Left kidney (tissue), 8 donors: Measurements from ENCODE around the gene ATIC. TPM values are rescaled to one million over a fixed set of nuclear protein-coding genes. Genes with fewer than 3 reads are reported as not detected.
"Not testable (repeated sequence)": the region's sequence is repeated elsewhere in the genome, so short reads cannot be mapped to it uniquely, and the experiment has no call there.

Experiments
- DNase-seq: peaks from one replicate; pipeline ENCODE4 v3.0.0-alpha.2; 2013
- long read RNA-seq, 8 donors: transcript quantifications; one replicate each; lab custom pipeline, GENCODE V29; 2026
- polyA plus RNA-seq: library from polyadenylated mRNA; unstranded; fragments of 120-200 nt; gene quantifications from one replicate; pipeline ENCODE4 v1.2.1, GENCODE V29; 2013; ENCODE audit not compliant: insufficient read length

ATIC gene
- 161 TPM for polyA plus RNA-seq
- long read RNA-seq, donor 1, transcript ATIC-201 (16 exons, 2,213 nt) = major isoform, 14 of 24 reads
- long read RNA-seq, donor 1, partial matches to known transcripts = 5 of 24 reads
- long read RNA-seq, donor 1, other reads (novel, unspliced or antisense) = 0 of 24 reads
- long read RNA-seq, donor 2, transcript ATIC-201 (16 exons, 2,213 nt) = major isoform, 16 of 18 reads
- long read RNA-seq, donor 2, partial matches to known transcripts = 0 of 18 reads
- long read RNA-seq, donor 2, other reads (novel, unspliced or antisense) = 0 of 18 reads
- long read RNA-seq, donor 3, transcript ATIC-201 (16 exons, 2,213 nt) = major isoform, 16 of 19 reads
- long read RNA-seq, donor 3, partial matches to known transcripts = 0 of 19 reads
- long read RNA-seq, donor 3, other reads (novel, unspliced or antisense) = 0 of 19 reads
- long read RNA-seq, donor 4 = 0 reads
- long read RNA-seq, donor 5, transcript ATIC-201 (16 exons, 2,213 nt) = major isoform, 30 of 39 reads
- long read RNA-seq, donor 5, transcript ATIC-205 (15 exons, 2,275 nt) = minor isoform, 6 of 39 reads
- long read RNA-seq, donor 5, partial matches to known transcripts = 0 of 39 reads
- long read RNA-seq, donor 5, other reads (novel, unspliced or antisense) = 0 of 39 reads
- long read RNA-seq, donor 6, transcript ATIC-201 (16 exons, 2,213 nt) = major isoform, 12 of 16 reads
- long read RNA-seq, donor 6, partial matches to known transcripts = 0 of 16 reads
- long read RNA-seq, donor 6, other reads (novel, unspliced or antisense) = 0 of 16 reads
- long read RNA-seq, donor 7, transcript ATIC-201 (16 exons, 2,213 nt) = major isoform, 18 of 220 reads
- long read RNA-seq, donor 7, partial matches to known transcripts = 173 of 220 reads
- long read RNA-seq, donor 7, other reads (novel, unspliced or antisense) = 23 of 220 reads
- long read RNA-seq, donor 8, transcript ATIC-201 (16 exons, 2,213 nt) = major isoform, 9 of 13 reads
- long read RNA-seq, donor 8, partial matches to known transcripts = 0 of 13 reads
- long read RNA-seq, donor 8, other reads (novel, unspliced or antisense) = 0 of 13 reads

DNA sequence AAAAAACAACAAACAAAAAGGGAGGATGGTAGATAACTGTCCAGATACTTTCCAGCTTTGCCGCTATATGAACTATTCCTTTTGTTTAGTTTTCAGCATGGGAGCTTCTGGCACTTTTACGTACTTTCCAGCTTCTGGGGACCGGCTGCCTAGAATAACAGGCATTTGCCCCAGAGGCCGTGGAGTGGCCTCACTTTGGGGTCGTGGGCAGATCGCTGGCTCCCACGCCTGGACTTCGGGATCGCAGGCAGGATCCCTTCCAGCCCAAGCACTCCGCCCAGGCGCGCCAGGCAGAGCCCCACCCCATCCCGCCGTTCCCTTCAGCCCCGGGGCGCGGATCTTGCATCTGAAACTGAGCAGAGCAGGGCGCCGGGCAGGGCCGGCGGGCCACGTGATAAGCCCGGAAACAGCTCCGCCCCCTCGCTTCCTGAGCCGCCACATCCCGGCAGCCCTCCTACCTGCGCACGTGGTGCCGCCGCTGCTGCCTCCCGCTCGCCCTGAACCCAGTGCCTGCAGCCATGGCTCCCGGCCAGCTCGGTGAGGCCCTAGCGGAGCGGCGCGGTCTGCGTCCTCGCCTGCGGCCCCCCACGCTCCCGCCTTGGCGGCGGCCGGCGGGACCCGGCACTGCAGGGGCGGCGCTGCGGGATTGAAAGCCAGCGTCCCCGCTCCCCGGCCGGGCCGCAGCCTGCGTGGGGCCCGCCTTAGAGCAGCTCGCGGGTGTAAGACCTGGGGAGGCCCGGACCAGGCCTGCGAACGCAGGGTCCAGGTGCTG lies at the start of gene ATIC:
Gene ATIC, plus strand, starts transcription at position 435 of the 772 bp plus-strand sequence. Its CDS starts 84 bp downstream, at position 519.
- DNase-seq = peak; percentile 88

DNA sequence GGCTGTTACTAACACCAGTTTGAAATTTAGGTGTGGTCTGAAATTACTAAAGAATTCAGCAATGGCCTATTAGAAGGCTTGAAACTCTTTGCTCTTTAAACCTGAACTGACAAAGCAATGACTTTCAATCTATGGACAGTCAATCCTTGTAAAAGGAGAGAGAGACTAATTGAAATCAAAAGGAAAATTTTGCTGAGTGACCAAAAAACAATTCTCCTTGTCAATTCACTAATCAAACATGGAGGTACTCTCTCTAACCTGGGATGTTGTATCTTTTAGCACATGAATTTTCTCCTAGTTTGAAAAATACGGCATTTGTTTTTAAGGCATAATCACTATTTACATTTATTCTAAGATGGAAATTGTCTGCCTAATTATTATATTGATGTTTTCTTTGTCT lies 49.6 kb upstream of the ATIC start:
- DNase-seq = no peak

DNA sequence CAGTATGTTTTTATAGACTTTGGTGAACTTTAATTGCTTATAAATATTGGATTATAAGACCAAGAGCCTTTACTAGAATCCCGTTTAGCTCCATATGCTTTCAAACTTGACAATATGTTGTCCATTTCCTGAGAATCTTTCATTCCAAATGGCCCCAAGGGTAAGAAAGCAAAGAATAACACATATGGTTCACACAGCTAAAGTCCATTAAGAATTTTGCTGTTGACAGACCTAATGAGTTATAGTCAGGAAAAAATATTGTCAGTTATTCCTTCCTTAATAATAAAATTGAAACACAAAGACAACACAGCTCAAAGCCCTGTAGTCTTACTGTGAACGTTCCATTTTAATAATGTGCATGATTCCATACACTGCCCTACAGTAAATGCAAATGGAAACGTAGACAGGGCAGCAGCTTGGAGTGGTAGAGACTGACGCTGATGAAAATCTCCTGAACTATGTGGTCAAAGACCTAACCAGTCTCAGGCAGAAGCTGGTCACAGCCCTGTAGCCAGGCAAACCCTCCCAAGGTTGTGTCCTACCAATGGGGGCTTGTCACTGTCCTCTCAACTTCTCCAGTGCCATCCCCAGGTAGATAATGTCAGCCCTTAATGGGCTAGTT lies 49.0 kb upstream of the ATIC start:
- no peak for DNase-seq

GRCh38 chr2:215264374-215264773 lies 47.5 kb upstream of the ATIC start:
- DNase-seq = no peak

DNA sequence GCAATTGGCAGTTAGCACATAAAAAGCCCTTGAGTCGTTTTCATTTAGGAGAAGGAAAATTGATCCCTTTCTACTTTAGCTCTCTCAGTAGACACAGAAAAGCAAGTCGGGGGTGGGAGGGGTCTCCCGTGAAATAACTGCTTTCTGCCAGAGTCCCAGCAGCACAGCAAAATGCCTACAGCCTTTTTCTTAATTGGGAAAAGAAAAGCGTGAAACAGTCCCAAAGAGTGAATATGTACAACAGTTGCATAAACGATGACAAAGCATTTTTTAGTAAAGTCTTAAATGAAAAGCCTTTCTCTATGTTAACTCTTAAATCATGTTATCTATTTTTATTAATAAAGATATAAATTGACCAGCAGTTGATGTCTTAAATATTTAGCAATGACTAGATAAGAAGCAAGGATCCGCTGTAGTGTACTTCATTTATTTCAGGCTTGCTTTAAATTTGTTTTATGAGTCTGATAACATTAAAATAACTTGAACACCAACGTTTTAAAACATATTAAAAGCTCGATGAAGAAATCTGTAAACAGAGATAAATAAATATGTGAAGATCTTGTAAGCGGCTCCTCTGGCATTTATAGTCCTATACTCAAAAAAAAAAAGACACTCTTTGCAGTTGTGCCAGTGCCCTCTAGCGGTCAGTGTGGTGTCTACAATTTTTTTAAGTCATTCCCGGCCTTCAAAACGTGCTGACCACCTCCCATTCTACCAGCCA lies 42.3 kb upstream of the ATIC start:
- DNase-seq = peak; percentile 87

DNA sequence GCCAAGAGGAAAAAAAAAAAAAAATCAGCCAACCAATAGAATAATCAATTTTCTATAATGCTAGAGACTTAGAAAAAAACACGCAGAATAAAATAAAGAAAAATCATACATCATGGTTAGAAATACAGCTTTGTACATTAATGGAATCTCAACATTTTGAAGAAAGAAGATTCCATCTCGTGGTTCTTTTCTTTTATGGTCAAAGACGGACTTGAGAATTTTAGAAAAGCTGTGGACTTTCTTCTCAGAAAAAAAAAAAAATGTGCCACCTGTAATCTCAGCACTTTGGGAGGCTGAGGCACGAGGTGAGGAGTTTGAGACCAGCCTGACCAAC lies 41.8 kb upstream of the ATIC start:
- DNase-seq = no peak

GRCh38 chr2:215271446-215271845 lies 40.4 kb upstream of the ATIC start:
- no peak for DNase-seq

GRCh38 chr2:215272918-215273317 lies 38.9 kb upstream of the ATIC start:
- no peak for DNase-seq

- no peak for DNase-seq
Measured at GRCh38 chr2:215274829-215275228, 37.0 kb upstream of the ATIC start.

DNA sequence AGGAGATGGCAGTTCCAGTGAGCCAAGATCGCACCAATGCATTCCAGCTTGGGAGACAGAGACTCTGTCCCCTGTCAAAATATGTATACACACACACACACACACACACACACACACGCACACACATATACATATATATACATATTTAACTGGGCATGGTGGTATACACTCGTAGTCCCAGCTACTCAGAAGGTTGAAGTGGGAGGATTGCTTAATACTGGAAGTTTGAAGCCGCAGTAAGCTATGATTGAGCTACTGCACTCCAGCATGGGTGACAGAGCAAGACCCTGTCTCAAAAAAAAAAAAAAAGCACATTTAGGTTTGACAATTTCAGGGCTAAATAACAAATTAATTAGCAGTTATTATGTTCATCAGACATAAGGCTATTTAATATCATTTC lies 36.0 kb upstream of the ATIC start:
- DNase-seq = no peak

GRCh38 chr2:215277944-215278343 lies 33.9 kb upstream of the ATIC start:
- no peak for DNase-seq

DNA sequence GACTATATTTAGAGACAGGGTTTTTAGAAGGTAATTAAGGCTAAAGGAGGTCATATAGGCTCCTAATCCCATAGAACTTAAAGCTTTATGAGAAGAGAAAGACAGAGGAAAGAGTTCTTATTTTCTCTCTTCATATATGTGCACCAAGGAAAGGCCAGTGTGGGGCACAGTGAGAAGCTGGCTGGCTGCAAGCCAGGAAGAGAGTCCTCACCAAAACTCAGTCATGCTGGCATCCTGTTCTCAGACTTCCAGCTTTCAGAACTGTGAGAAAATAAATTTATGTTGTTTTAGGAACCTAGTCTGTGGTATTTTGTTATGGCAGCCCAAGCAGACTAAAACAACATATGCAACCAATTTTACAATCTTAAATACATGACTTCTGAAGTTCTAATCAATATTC lies 31.5 kb upstream of the ATIC start:
- no peak for DNase-seq

GRCh38 chr2:215283221-215283620 lies 28.6 kb upstream of the ATIC start:
- no peak for DNase-seq

DNA sequence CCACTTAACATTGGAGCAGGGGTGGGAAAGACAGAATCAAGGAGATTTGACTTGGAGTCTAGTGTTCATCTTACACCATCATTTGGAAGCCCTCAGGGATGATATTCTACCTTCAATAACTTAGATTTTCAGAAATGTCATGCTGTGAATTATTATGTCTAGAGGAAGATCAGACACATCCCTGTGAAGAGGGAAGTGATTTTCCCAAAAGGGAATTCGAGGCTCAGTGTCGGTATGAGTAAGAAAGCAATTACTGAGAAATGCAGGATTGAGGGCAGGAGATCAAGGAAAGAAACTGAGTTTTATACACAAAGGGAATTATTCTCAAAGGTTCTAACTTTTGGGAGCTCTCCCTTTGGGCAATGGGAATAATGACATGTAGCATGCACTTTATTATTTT lies 25.6 kb upstream of the ATIC start:
- no peak for DNase-seq

DNA sequence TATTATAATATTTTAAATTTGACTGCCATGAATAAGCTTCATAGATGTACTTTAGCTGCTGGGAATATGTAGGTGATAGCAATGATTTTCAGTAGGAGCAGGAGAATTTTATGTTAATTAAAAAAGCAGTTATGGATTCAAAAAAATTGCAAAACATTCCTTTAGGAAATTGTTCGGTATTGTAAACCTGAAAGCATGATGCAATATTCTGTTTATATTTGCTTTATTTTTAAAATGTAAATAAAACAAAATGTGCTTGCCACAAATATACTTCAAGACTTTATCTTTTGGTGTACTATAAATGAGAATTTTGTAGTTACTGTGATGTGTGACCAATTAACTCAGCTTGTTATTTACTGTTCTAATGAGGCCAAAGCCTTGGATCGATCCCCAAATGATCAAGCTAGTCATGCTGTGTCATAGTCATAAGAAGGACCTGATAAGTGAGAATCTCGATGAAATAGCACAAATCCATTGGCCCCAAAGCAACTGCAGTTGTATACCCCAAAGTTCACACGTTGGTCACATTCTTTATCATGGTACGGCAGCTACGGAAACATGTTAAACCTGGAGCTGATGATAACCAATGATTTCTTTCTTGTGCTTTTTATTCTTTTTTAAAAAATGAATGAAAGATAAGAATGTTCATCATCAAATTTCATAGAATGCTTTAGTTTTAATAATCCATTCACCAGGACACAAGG lies 23.6 kb upstream of the ATIC start:
- no peak for DNase-seq

DNA sequence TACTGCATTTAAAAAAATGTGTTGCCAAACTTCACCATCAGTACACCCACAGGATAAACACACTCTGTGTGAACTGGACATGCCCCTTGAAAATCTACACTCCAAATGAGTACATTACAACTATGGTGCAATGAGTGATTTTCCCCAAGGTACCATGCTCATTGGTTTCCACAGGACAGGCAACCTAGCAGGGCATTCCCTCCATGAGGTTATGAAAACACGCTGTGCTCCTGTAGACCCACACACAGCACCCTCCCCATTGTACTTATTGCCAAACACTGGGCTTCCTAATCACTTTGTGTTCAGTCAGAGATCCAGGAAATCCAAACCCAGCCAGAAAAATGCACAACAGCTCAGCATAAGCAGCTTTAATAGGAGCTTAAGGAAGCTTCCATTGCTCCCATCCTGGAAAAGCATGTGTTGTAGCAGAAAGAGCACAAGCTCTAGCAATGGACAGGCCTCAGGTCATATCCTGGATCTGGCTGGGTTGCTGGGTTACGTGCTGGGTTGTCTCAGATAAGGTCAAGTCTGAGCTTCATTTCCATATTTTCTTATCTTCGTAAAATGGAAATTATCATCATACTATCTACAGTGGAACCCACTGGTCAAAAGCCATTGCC lies 20.8 kb upstream of the ATIC start:
- no peak for DNase-seq

GRCh38 chr2:215293879-215294278 lies 18.0 kb upstream of the ATIC start:
- no peak for DNase-seq

GRCh38 chr2:215299337-215299859 lies 12.5 kb upstream of the ATIC start:
- no peak for DNase-seq

DNA sequence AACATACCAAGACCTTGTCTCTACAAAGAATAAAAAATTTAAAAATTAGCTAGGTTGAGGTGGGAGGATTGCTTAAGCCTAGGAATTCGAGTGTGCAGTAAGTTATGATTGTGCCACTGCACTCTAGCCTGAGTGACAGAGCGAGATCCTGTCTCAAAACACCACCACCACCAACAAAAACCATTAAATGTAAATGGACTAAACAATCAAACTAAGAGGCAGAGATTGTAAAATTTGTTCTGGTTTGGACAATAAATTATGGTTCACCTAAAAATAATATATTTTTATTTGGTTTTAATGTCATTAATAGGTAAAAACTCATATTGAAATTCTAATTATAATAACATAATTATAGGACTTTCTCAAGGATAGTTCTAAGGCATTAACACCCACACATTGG lies 9.9 kb upstream of the ATIC start:
- DNase-seq = no peak

GRCh38 chr2:215311259-215311624 lies 617 bp upstream of the ATIC start:
- not testable (repeated sequence) for DNase-seq
